CMK (cell line): ENCODE results near the gene SERPINE3.

Experiments
- DNase-seq: peaks from one replicate; pipeline ENCODE4 v3.0.0-alpha.2; 2010; ENCODE audit warnings: low read depth

SERPINE3 gene

DNA sequence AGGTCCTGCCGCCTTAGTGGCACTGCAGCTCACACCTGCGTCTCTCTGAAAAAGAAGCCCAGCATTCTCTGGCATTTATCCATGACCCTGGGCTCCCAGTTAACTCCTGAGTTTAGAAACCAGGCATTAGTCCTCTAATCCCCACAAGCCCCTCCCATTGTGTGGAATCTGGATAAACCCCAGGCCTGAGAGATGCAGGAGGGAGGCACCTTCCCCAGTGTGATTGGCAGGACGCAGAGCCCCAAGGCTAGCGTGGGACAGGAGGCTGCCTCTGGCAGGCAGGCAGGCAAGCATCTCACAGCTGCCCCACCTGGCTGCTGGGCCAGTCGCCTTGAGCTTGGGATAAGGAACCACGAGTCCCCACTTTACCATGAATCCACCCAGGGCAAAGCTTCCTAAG lies 11.0 kb upstream of the SERPINE3 start:
- no peak for DNase-seq

DNA sequence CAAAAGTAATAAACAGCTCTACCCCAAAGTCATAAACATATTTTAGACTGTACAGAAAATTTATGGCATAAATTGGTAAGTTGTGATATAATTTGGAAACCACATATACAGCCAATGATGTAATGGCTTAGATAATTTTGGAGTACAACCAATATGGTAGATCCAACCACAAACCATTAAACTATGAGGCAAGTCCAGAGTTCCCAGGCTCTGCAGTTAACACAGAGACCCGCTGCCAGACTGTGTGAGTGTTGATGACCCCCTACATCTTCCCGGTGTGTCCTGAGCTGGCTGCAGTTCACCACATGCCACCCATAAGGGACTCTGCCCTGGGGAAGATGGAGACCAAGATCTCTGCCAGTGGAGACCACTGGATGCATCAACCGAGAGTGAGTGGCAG lies 9.9 kb upstream of the SERPINE3 start:
- DNase-seq, result no peak

DNA sequence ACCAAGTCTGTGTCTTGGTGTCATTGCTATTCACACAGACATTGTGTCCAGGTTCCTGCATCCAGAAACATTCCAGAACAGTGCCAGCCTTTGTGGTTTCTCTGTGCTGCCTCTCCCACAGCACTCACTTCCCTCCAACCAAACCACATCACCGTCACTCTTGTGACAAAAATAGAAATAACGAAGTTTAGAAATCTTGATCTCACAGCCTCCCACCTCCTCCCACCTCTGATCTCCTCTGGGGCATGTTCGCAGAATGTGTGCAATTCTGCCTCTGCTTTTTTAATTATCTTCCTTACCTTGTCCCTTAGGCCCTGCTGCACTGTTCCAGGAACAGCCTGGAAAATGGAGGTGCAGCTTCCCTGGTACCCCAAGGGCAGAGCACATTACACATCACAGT lies 8.7 kb upstream of the SERPINE3 start:
- no peak for DNase-seq

DNA sequence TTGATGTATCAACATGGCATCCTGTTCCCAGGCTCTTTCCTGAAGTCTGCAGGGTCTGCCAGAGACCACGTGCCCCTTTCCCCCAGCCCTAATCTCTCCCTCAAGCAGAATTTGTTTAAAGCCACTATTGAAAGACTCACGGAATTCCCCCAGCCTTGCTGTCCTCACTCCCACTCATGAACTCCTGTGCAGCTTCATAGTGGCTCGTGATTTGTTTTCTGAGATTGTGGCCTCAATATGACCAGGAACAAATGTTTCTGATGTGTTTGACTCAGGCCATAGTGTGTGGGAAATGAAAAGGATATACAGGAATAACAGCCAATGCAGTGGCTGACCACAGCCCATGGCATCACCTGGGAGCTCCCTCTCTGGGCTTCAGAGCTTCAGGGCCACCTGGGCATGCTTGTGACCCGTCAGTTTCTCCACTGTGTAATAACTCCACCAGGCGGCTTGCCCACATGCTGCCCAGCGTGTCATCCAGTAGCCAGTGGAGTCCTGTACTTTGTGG lies 8.1 kb upstream of the SERPINE3 start:
- no peak for DNase-seq

DNA sequence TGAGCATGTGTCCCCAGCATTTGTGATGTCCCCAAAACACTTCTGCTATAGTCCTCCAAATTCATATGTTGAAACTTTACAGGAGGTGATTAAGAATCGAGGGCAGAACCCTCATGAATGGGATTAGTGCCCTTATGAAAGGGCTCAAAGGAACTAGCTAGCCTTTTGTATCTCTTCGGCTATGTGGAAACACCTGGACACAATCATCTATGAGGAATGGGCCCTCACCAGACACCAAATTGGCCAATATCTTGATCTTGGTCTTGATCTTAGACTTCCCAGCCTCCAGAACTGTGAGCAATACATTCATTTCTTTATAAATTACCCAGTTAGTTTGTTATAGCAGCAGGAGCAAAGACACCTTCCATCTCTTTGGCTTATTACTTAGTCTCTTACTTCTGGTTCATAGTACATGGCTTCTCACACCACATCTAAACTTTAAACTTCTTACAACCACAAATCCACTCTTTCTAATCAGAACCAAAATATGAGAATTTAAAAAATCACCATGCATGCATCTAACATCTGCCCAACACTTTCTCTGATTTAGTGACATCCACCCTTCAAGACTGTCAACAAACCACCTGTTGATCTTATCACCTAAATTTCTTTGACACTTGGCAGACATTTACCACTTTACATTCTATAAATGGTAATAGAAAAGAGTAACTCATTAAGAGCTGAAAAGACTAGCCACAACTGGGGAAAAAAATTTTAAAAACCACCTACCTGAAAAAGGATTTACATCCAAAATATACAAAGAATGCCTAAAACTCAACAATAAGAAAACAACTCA lies 6.7 kb upstream of the SERPINE3 start:
- no peak for DNase-seq

DNA sequence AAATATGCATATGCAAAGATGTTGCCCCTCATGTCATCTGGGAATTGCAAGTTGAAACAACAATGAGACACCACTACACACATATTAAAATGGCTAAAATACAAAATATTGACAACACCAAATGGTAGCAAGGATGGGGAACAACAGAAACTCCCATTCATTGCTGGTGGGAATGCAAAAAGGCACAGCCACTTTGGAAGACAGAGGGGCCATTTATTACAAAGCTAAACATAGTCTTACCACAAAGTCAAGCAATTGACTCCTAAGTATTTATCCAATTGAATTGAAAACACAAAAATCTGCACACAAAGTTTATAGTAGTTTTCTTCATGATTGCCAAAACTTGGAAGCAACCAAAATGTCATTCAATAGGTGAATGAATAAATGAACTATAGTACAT lies 6.1 kb upstream of the SERPINE3 start:
- no peak for DNase-seq

DNA sequence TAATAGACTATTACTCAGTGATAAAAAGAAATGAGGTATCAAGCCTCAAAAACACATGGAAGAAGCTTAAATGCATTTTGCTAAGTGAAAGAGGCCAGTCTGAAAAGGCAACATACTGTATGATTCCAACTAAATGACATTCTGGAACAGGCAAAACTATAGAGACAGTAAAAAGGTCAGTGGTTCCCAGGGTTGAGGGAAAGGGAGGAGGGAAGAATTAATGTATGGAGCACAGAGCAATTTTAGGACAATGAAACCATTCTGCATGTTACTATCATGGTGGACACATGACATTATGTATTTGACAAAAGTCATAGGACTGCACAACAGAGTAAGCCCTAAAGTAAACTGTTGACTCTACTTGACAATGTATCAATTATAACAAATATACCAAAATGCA lies 5.7 kb upstream of the SERPINE3 start:
- DNase-seq, result no peak

GRCh38 chr13:51336746-51337145 lies 2.7 kb upstream of the SERPINE3 start:
- DNase-seq, result no peak

DNA sequence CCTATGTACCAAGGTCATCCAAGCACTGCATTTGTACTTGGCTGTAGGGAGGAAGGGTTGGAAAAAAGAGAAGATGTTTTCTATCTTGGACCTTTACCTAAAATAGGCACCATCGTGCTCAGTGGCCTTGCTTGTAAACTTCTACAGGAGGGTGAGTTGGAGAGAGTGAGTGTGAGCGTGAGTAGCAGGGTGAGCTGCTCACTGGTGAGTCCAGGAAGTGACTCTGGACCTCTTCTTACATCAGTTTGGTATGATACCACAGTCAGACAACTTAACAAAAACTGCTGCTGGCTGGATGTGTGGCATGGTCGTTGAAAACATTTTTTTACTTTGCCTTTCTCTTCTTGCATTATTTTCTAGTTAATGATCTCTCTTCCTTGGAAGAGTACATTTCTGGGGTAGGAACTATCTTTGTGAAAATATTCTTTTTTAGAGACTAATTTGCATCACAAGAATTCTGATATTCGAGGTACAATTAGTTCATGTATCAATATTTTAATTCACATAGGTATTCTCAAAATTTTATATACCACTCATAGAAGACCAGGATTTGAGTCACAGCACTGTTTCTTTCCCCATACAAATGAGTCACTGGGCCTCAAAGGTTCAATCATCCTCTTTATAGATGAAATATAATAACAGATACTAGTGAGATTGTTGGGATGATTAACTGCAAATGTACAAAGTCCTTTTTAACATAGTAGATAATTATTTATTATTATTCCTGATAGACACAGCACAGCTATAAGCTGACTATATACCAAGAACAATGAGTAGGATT lies 651 bp downstream of the SERPINE3 start:
- no peak for DNase-seq

- no peak for DNase-seq
These were observed 1.7 kb downstream of the SERPINE3 start for GRCh38 chr13:51341232-51341631.

GRCh38 chr13:51341791-51342190 lies 2.3 kb downstream of the SERPINE3 start:
- no peak for DNase-seq

GRCh38 chr13:51342706-51343105 lies 3.2 kb downstream of the SERPINE3 start:
- no peak for DNase-seq

DNA sequence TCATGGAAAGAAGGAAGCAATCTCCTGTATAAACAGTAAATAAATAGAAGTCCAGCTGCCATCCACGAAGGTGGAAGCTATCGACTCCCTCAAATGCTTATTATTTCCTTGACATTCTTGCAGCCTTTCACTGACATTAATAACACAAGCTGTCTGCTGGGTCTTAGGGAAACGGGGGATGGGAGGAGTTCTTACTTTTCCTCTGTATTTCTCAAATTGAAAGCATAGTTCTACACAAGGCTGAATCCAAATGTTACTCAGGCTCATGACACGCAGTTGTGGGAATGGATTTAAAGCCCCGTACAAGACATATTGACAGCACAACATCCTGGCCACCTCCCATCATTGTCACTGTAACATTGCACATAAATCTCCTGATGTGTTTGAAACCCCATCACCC lies 4.0 kb downstream of the SERPINE3 start:
- DNase-seq, result no peak

- DNase-seq, result no peak
These were observed 6.9 kb downstream of the SERPINE3 start for GRCh38 chr13:51346397-51346796.

DNA sequence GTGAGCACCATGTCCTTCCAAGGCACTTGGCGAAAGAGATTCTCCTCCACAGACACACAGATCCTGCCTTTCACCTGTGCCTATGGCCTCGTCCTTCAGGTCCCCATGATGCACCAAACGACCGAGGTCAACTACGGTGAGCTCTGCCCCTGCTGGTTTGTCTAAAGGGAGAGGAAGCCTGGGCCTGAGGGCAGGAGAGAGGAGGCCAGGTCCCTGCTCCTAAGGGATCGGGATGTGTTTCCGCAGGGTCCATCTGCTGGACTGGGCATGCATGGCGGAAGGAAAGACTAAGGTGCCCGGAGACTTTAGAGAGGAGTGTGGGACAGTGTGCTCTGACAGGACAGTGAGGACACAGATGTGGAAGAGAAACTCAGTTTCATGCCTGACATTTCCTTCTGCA lies 7.6 kb downstream of the SERPINE3 start:
- no peak for DNase-seq

- DNase-seq, result no peak
These were observed 8.8 kb downstream of the SERPINE3 start for GRCh38 chr13:51348069-51348967.

DNA sequence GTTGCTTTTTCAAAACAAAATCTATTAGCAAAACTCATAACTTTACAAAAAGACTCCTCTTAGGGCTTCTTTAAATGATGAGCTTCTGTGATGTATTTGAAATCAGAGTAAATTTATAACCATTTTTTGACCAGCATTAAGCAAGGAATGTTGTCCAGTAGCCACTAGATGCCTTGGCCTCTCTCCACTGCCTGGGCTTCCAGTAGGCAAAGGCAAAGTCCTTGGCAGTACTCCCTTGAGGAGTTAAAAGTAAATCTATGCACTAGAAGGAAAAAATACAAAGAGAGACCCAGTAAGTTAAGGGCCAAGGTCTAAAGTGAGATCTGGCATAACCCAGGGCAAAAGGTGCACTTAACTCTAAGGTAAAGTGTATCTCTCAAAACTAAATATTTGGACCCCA lies 9.5 kb downstream of the SERPINE3 start:
- DNase-seq, result no peak

DNA sequence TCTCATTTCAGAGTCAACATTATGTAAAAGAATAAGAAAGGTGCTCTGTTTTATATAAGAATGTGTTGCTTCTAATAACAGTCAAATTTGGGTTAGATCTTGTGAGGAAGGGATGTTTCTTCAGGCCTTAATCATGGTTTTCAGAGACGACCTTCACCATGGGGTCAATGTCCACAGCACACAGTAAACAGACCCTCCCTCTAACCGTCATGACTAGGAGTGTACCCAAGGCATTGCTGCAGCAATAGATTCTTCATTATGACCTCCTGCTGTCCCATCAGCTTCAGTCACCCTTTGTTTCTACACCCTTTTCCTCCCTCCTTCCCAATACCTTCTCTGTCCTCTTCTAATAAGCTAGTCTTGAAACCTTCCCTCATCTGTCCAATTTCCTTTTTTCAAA lies 15.7 kb downstream of the SERPINE3 start:
- DNase-seq, result no peak

GRCh38 chr13:51357928-51358595 lies 18.6 kb downstream of the SERPINE3 start:
- no peak for DNase-seq

GRCh38 chr13:51359352-51359751 lies 19.9 kb downstream of the SERPINE3 start:
- no peak for DNase-seq

DNA sequence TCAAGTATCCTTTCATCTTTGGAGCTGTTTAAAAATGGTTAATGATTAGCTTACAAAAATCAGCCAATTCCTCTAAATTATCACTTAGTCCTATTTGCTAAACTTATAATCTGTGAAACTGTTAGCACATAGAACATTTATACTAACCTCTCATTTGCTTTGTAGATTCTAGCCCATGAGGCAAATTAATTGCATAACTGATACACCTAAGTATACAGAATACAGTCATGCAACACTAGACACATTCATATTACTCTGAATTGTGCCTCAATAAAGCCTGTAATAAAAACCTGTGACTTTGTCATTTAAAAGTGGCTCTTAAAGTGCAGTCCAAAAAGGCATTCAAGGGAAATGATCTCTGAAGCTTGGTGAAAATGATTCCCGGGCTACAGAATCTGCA lies 21.0 kb downstream of the SERPINE3 start:
- DNase-seq, result no peak

DNA sequence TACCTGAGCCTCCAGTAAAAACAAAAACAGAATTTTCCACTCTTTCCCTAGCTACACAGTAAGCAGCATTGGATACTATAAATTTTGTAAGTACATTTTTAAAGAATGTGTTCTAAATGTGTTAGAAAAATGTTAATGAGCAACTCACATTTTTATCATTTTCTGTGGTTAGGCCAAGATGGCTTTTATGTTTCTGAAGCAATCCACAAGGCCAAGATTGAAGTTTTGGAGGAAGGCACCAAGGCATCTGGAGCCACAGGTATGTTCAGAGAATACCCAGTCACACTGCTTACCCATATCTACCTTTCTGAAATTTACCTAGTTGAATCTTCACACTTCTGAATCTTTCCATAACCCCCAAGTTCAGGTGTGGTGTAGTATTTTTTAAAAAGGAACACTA lies 21.6 kb downstream of the SERPINE3 start:
- DNase-seq, result no peak
